Hematopoietic multipotent progenitor cell treated with erythropoietin and hydrocortisone succinate and interleukin-3 and kit ligand, for 4 days (in vitro differentiated cells): ENCODE results near the gene COMT.
"Not testable (repeated sequence)": the region's sequence is repeated elsewhere in the genome, so short reads cannot be mapped to it uniquely, and the experiment has no call there.

Source experiments
- DNase-seq: peaks from one replicate; pipeline ENCODE4 v3.0.0-alpha.2; 2015

Gene COMT

DNA sequence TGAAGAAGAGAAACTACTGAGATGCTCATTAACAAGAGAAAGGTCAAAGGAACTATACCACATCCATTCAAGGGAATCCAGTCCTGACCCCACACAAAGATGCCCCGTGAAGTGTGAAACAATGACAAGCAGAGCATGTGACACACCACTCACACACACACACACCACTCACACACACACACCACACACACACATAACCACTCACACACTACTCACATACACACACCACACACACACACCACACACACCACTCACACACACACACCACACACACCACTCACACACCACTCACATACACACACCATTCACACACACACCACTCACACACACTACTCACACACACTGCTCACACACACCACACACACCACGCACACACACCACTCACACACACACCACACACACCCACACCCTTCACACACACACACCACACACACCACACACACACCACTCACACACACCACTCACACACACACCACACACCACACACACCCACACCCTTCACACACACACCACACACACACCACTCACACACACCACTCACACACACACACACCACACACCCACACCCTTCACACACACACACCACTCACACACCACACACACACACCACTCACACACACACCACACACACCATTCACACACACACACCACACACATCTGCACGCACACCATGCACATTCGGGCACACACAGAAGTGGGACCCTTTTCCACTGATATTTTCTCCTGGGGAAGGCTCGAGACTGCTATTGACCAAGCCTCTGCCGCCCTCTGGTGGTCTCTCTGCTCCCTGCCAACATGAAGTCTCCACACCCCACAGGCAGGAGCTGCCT lies 32.0 kb upstream of the COMT start:
- DNase-seq: peak; percentile 91

DNA sequence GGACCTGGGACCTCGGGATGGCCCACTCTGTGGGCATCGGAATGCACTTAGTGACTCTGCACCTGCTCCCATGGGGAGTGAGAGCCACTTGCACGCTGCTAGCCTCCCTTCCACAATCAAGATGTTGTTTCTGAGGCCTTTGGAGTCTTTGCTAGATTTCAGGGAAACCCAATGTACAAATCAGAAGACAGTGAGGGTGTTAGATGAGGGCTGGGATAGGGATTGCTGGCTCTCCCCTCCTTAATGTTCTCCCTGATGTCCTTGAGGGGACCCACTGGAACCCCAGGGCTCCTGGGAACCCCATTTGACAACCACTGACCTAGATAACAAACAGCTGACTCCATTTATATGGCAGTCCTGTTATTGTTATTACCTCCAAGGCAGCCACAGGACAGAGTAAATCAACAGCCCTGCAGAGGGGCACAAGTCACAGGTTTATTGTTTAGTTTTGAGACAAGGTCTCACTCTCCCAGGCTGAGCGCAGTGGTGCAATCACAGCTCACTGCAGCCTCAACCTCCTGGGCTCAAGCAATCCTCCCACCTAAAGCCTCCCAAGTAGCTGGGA lies 31.3 kb upstream of the COMT start:
- DNase-seq: no peak

DNA sequence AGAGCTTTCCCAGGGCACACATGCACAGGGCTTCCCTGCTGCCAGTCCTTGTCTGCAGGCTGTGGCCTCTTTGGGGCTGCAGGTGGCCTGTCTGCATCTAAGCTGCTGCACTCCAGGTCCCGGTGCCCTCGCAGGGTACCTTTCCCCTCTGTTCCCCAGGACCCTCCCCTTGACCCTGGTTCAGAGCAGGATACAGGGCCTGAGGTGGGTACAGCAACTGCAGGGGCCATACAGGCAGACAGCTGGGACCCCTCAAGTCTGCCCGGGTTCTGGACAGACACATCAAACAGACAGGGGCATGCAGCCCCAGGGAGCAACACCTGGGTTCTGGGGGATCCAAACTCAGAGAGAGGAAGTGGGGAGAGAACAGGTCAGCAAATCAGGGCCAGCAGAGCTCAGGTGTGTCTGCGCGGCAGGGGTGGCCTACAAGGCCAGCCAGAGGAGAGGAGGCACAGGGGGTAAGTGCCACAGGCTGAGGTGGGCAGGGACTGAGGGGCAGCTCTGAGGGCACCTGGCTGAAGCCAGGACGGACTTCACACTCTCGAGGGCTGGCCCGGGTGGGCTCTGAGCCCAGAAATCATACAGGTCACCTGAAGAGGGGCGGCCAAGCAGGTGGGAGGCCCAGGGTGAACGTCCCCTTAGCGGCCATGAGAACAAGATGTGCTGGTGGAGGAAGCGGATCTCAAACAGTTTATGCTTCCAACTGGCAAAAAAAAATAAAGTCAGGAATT lies 29.9 kb upstream of the COMT start:
- DNase-seq: no peak

DNA sequence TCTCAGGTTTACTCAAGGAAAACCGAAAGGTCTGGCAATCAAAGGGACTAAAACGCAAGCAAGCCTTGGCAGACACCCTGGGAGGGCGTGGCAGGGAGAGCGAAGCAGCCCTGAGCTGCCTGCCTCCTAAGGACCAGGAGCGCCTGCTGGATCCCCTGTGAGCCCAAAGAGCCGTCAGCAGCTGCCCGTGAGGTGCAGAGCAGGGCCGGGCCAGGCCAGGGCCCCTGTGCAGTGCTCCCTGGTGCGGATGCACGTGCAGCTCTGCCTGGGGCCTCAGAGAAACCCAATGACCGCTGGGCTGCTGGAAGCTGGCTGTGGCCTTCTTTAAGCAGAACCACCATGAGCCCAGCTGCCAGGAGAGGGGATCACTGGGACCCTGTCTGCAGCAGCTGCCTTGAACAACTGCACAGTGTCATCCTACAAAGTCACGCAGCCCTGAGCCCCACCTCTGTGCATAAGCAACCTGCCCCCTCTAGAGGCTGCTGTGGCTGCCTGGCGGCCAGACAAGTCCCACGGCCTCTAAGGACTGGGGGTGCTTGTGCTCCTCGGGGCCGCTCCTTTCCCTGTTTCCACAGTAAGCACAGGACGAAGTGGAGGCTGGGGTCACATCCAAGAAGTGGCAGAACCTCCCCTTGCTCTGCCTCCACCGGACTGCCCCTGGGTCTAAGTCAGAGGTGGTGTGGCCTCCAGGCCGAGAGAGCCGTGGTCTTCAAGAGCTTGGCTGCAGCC lies 29.1 kb upstream of the COMT start:
- DNase-seq: peak; percentile 41

DNA sequence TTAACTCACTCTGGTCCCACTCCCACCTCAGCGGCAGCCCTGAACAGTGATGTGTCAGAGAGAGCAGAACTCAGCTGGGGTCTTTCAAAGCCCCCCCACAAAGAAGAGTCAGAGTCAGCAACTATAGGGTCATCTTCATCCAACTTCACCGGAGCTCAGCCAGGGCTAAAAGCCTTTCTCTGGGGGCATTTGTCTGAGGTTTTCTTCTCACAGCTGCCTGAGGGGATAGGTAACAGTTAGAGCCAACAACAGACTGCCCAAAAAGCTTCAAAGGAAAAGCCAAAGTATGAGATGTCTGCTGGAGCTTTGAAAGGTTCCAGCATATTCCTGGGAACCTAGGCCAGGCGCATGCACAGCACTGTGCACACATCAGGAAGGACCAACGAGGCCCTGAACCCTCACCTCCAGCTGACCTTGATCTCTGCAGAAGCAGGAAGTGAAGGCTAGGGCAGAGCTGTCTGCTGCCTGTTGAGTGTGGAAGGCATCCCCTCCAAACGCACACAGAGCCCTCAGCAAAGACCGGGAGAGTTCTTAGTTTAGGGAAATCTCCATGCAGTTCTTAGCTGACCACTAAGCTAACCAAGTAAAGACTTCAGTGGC lies 28.1 kb upstream of the COMT start:
- DNase-seq: no peak

DNA sequence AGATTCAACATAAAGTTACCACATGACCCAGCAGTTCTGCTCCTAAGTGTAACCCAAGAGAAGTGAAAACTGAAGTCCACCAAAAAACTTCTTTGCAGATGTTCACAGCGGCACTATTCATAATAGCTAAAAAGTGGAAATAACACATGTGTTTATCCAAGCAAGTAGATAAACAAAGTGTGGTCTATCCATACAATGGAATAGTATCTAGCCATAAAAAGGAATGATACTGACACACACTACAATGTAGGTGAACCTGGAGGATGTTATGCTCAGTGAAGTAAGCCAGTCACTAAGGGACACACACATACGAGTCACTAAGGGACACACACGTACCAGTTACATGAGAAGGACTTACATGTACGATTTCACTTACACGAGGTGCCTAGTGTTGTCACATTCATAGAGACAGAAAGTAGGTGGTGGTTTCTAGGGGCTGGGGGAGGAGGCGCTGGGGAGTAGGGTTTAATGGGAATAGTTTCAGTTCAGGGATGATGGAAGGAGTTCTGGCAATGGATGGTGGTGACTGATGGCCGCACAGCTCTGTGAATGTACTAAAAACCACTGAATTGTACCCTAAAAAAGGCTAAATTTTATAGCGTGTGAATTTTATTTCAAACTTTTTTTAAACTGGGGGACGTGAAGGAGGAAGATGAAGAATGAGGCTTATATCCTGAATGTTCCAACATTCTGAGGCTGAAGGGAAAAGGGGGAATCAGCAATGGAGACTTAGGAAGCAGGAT lies 27.2 kb upstream of the COMT start:
- DNase-seq: no peak

DNA sequence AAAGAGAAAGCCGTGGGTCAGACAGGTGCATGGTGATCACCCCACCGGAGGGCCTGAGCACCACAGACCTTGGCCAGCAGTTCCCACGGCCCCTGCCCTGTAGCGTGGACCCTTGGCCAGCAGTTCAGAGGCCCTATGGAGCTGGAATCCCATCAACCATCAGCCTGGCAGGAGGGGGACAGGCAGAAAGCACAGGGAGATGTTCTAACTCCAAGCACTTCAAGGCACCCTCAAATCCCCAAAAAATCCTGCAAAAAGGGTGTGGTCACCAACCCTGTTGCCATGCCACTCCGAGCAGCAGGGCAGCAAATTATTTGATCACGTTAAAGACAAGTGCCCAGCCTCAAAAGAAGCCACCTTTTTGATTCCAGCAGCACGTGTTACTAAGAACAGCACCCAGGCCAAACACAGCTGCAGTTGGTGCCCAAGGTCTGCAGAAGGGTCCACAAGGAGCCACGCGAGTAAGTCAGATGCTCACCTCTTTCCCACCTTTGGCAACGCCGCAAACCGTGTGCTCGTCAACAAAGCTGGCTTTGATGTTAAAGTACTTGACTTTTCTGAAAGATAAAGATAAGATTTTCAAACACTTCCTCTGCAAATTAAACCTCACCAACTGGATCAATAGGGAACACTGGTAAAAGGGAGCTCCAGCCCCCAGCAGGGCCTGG lies 26.2 kb upstream of the COMT start:
- no peak for DNase-seq

DNA sequence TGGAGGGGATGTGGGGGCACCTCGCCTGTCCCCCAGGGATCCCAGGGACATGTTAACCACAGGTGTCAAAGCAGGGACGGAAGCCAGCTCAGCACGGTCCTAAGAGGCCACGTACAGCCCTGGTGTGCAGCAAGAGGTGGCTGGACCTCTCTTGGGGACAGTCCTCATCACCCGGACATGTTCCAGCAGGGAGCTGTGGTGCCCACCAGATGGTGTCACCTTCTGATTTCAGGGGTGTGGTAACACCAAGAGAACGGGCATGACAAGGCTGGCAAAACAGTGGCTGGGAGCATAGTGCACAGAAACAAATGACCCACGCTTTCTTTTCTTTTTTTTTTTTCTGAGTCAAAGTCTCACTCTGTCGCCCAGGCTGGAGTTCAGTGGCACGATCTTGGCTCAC lies 25.6 kb upstream of the COMT start:
- DNase-seq: no peak

DNA sequence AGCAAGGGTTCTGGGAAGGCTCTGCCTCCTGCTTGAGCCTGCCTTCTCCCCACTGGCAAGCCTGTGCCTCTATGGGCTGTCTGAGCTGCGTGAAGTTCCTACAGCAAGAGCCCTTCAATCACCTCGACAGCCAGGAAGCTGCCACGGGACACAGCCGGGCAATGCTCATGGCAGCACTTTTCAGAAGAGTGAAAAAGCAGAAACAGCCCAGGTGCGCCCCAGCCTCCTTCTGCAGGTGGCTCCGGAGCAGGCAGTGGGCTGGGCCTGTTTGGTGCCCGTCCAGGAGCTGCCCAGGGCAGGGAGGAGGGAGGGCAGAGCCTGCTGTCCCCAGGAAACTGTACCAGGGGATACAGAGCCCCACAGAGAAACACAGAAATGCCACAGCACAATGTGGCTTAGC lies 24.6 kb upstream of the COMT start:
- DNase-seq: no peak

DNA sequence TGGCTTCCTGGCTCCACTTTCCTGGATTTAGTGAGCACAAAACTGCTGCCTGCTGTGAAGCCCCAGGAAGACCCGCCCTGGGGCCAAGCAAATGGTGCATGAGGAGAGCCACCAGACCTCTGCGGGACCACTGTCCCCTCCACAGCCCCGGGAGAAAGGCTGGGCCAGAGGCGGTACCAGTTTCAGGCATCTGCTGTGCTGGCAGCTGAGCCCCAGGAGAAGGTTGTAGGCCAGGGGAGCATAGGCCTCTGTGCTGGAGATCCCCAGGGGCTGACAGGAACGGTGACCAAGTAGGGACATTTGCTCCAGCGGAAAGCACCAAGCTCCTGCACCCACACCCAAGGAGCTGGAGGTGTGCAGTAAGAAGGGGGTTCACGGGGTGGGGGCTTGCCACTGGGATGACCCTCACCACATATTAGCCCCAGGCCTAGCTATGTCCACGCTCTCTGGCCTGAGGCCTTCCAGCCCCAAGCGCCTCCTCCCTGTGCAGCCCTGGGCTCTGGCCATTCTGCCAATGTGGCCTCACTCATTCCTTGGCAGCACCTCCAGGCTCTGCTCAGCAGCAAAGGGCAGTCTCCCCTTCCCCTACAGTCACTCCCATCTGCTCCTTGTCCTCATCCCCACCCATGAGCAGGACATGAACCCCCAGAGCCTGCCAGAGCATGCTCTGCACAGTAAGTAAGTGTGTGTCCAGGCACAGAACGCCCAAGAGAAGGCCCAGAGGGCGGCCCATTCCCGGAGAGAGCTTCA lies 24.0 kb upstream of the COMT start:
- no peak for DNase-seq

DNA sequence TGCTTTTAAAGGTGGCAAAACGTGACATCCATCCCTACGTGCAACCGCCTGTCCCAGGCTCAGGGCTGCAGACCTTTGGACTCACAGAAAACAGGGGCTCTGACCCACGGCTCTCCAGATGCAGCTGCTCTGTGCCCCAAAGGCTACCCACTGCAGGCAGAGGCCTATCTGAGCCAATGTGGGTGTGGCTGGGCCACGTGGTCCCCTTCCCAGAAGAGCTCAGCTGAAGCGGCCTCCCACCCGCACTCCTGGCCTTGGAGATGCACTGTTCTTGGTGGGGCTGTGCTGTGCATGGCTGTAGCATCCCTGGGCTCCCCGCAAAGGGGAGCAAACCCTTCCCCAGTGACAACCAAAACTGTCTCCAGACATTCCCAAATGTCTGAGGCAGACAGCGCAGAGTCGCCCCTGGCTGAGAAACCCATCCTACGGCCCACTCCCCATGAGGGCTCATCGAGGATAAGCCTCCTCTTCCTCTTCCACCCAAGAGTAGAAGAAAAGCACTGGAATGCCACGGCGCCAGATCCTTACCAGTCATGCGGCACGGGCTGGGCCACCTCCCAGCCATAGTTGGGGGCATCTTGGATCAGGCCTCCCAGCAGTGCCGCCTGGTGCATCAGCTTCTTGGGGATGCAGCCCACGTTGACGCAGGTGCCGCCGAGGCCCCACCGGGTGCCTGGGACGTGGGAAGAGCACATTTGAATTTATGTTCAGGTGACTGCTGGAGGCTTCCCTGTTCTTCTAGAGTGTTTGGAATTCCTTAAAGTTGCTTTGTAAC lies 23.1 kb upstream of the COMT start:
- DNase-seq: no peak

DNA sequence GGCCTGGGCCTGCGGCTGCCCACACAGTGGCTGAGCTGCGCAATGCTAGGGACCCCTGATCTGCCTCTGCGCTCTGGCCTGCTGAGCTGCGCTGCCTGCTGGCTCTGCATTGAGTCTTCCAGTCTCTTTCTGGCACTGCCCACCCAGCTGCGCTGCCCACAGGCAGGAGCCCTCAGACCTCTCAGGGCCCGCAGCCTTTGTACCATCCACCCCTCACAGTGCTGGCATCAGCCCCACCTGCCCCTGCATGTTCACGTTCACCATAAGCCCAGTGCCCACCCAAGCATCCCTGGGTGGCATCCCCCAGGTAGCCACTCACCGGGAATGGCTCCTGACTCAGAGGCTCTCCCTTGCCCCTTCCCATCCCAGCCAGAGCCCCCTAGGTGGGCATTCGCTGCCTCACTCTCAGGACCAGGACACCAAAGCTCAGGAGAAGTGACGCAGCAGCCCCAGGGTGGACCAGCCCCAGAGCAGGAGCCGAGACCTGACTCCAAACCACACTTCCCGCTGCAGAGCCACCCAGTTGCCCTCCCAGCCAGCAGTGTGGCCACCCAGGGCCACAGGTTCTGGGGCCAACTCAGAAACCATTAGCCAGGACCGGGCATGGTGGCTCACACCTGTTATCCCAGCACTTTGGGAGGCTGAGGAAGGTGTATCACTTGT lies 21.7 kb upstream of the COMT start:
- DNase-seq: no peak

DNA sequence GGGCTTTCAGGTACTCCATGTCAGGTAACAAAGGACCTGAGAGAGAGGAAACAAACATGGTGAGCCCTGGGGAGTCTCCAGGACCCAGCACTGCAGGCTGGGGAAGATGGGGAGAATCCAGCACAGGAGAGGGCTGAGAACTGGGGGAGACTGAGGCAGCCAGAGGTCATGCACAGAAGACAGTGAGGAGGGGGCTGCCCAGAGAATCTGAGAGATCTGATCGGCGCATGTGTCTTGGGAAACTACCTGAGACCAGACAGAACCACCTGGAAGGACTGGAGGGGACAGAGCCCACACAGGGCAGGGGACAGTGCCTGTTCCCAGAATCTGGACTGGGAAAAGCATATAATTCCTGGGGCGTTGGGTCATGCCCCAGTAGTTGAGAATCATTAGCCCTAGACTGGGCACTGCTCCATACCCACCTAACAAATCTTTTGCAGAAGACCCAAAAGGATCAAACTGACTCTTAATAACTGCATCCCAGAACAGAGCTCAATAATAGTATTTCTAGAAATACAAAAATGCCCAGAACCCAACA lies 20.0 kb upstream of the COMT start:
- DNase-seq: no peak

DNA sequence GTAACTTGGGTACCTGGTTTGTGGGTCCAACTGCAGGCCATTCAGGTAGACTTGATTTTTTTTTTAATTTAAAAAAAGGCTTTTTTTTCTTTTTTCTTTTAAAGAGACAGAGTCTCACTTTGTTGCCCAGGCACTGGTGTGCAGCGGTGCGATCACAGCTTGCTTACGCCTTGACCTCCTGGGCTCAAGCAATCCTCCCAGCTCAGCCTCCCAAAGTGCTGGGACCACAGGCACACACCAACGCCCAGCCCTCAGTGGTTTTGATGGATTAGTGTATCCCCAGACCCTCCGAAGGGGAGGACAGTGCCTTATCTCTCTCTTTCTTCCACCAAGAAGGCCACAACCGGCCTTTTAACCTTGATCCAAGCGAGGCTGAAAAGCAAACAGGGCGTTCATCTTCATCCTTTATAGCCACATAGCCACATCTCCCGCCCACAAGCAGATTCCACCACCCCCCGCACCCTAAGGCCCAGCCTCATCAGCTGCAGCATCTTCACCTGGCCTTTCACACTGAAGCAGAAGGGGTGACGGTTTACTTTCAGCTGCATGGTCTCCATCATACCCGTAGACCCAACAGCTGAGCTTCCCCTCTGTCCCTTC lies 17.6 kb upstream of the COMT start:
- DNase-seq: no peak

DNA sequence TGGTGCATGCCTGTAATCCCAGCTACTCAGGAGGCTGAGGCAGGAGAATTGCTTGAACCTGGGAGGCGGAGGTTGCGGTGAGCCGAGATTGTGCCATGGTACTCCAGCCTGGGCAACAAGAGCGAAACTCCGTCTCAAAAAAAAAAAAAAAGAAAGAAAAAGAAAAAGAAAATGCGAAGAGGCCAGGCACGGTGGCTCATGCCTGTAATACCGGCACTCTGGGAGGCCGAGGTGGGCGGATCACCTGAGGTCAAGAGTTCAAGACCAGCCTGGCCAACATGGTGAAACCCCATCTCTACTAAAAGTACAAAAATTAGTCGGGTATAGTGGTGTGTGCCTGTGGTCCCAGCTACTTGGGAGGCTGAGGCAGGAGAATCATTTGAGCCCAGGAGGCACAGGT lies 15.5 kb upstream of the COMT start:
- DNase-seq: not testable (repeated sequence)

DNA sequence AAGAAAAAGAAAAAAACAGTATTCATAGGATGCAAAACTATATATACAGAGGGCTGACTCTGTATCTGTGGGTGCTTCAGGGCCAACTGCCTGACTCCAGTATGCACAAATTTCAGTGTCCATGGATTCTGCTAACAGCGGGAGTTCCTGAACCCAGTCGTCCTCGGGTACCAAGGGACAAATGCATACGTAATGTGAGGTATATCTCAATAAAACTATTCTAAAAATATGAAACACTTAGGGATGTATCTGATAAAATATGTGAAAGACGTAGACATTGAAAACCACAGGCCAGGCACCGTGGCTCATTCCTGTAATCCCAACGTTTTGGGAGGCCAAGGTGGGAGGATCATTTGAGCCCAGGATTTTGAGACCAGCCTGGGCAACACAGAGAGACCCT lies 13.9 kb upstream of the COMT start:
- DNase-seq: no peak

DNA sequence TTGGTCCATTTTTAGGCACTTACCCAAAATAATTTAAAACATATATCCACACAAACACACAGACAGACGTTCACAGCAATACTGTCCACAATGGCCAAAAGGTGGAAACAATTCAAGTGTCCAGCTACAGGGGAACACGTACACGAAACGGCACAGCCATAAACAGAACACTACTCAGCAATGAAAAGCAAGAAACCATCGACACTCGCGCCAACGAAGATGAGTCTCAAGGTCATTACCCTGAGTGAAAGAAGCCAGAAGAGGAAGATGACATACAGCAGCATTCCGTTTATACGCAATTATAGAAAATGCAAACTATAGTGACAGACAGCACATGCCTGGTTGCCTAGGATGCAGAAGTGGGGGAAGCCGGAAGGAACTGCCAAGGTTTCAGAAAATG lies 13.4 kb upstream of the COMT start:
- no peak for DNase-seq

DNA sequence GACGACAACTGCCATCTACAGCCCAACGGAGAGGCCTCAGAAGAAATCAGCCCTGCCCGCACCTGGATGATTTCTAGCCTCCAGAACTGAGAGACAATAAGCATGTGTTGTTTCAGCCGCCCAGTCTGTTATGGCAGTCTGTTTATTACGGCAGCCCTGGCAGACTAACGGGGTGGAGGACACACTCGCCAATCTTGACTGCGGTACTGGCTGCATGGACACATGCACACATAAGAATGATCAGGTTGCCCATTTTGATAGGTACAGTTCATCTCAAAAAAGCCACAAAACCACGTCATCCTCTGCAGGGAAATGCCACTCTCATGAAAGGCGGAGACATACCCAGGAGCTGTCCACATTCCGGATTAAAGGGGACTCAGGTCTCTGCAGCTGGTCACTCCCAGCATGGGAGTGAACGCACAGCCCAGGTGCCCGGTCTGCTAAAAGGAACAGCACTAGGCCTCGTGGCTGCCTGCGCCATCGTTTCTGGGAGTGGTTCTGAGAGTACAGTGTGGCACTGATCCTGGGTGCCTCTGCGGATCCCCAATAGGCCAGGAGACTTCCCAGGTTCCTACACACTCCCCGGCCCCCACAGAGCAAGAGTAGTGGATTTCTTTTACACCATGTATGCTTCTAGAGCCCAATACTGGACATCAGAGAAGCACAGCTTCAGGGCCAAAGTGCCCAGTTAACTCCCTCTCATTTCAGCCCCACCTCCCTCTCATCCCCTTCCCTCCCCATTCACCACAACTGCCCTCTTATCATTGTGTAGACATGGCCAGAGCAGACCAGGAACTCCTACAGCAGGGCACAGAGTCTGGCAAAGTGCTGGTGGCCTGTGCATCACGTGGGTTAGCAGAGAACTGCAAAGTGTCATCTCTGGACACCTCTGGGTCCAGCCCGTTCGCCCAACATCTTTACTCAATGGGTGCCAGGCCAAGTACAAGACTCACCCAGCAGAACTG lies 11.7 kb upstream of the COMT start:
- DNase-seq: peak; percentile 70
